CD1c-positive myeloid dendritic cell (primary cell): ENCODE measurements around the gene CNTN1.

ENCODE experiments used
- DNase-seq: peaks from one replicate; pipeline ENCODE4 v3.0.0-alpha.2; 2016; ENCODE audit errors: extremely low spot score

Gene CNTN1

DNA sequence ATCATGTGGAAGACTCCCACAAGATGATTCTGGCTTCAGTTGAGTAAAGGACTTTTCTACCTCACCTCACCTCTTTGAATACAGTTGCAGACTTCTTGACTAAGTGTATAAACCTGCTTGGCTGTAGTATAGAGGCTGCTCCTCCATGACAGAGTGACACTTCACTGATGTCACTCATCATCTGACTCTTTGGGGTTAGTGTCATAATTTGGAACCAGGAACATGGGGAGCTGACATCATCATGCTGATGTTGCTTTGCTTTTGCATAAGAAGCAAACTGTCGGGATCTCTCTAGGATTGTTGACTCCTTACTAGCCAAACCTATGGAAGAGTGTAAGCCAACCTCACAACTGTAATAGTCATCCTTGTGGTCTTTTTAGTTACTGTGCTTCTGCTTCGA, 420.7 kb downstream of the CNTN1 start:
- DNase-seq, result no peak

DNA sequence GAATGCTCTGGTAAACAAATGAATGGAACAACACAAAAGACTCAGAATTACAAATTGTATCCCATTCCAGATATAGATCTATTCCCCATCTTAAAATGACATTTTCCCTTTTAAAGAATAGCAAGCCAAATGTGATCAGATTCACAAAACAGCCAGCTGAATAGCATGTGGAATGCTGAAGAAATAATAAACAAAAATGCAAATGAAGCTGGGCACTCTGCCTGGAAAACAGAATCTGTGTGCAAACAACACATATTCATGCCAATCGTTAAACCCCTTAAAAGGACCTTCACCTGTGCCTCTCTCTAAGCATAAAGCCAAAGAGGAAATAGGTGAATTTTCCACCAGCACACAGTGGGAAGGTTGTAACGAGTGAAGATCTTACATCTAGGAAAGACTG, 428.0 kb downstream of the CNTN1 start:
- DNase-seq, result no peak

DNA sequence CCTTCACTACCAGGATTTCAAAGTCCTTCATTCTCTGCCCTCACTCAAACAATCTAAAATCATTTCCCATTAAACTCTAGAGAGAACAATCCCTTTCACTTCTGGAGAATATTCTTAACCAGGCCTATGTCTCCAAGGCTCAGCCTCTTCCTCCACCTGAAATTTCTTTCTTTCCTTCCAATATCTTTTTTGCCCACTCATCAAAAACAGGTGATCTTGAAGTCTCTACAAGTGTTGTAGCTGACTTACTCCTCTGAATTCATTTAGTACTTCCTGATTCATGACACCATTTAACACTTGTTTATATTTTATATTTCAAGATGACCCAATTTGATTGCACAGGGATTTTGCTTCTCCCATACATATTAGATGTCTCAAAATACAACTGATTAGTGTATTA, 429.1 kb downstream of the CNTN1 start:
- DNase-seq, result no peak
